Suprapubic skin (tissue), 4 donors: ENCODE data around the gene PSMC5. TPM values are rescaled to one million over a fixed set of nuclear protein-coding genes. Genes with fewer than 3 reads are reported as not detected.

Experiments
- DNase-seq, 2 donors: peaks; one replicate each; pipeline ENCODE4 v3.0.0-alpha.2; 2019; ENCODE audit warnings: low spot score in 2 of 2
- H3K27ac ChIP-seq: fragments of 200-600 bp; sonication (generic); one replicate; pipeline ENCODE4 v1.5.1; 2019
- H3K27me3 ChIP-seq: fragments of 200-600 bp; sonication (generic); one replicate; pipeline ENCODE4 v1.5.1; 2019
- H3K36me3 ChIP-seq: fragments of 200-600 bp; sonication (generic); one replicate; pipeline ENCODE4 v1.5.1; 2019
- H3K4me1 ChIP-seq: fragments of 200-600 bp; sonication (generic); one replicate; pipeline ENCODE4 v1.5.1; 2019
- H3K4me3 ChIP-seq: fragments of 200-600 bp; sonication (generic); one replicate; pipeline ENCODE4 v1.5.1; 2019; ENCODE audit warnings: mild to moderate bottlenecking
- H3K9me3 ChIP-seq: fragments of 200-600 bp; sonication (generic); one replicate; pipeline ENCODE4 v1.5.1; 2019
- CTCF ChIP-seq, 2 donors: fragments of 200-600 bp in 1 of 2; fragments of 450-650 bp in 1 of 2; sonication (generic) in 1 of 2; IDR thresholded peaks; one replicate each; pipeline ENCODE4 v1.5.1; 2016 to 2019; ENCODE audit warnings: antibody characterized with exemption in 2 of 2, mild to moderate bottlenecking in 1 of 2, moderate library complexity in 1 of 2
- EP300 ChIP-seq: sonication (generic); formaldehyde crosslinking; IDR thresholded peaks from one replicate; pipeline ENCODE4 v1.6.1; 2017; ENCODE audit warnings: antibody characterized with exemption
- POLR2A ChIP-seq, 2 donors: fragments of 450-650 bp; IDR thresholded peaks; one replicate each; pipeline ENCODE4 v1.6.1; 2017; ENCODE audit warnings: antibody characterized with exemption in 2 of 2, mild to moderate bottlenecking in 2 of 2, moderate library complexity in 2 of 2
- POLR2AphosphoS5 ChIP-seq, 3 donors: sonication (generic); formaldehyde crosslinking; IDR thresholded peaks; one replicate each; pipeline ENCODE4 v1.6.1; 2017; ENCODE audit warnings: antibody characterized with exemption in 3 of 3
- WGBS: methylation state at CpG from one replicate; pipeline ENCODE4 v1.1.5; 2018; 5-methylcytosine and 5-hydroxymethylcytosine counted together
- total RNA-seq, 4 donors: library from RNA; depleted of rRNA; stranded (reverse); fragments of >200 nt; gene quantifications; one replicate each; pipeline ENCODE4 v1.1.0, GENCODE V29; 2016

The PSMC5 gene
- total RNA-seq, 4 donors from 2014 or later = 105 to 144 (median 118) TPM

GRCh38 chr17:63820963-63821561 lies 6.2 kb upstream of the PSMC5 start:
- Histone ChIP-seq H3K9me3 (no peaks in the 10 kb centered on the region), H3K27ac (no peak overlapping the region), H3K36me3 (peaks cover 96% of the 10 kb centered on the region), H3K4me1 (peaks cover 10% of the 10 kb centered on the region), H3K27me3 (no peaks in the 10 kb centered on the region), H3K4me3 (no peak overlapping the region)
- TF ChIP-seq POLR2AphosphoS5 (IDR thresholded peaks at IDR 0.05) = no peak
- no peak for TF ChIP-seq CTCF (IDR thresholded peaks at IDR 0.05)
- TF ChIP-seq EP300 = no peak
- no peak for TF ChIP-seq POLR2A (IDR thresholded peaks at IDR 0.05)
- DNase-seq = no peak
- 84% methylated on average over 10 of the region's 10 CpGs for WGBS

GRCh38 chr17:63821804-63822203 lies 5.4 kb upstream of the PSMC5 start:
- TF ChIP-seq POLR2AphosphoS5 (IDR thresholded peaks at IDR 0.05) (no peak), EP300 (no peak)
- Histone ChIP-seq H3K36me3 (peaks cover 89% of the 10 kb centered on the region), H3K4me1 (peaks cover 15% of the 10 kb centered on the region), H3K9me3 (no peaks in the 10 kb centered on the region), H3K4me3 (no peak overlapping the region), H3K27me3 (no peaks in the 10 kb centered on the region), H3K27ac (no peak overlapping the region)
- no peak for DNase-seq
- WGBS = 83% methylated on average over 6 of the region's 6 CpGs

- no peak overlapping the region for H3K4me3 ChIP-seq
These were observed 4.7 kb upstream of the PSMC5 start for GRCh38 chr17:63822537-63822936.

GRCh38 chr17:63823659-63824331 lies 3.4 kb upstream of the PSMC5 start:
- Histone ChIP-seq H3K4me1 (peaks cover 24% of the 10 kb centered on the region), H3K27ac (no peak overlapping the region), H3K9me3 (no peaks in the 10 kb centered on the region), H3K36me3 (peaks cover 69% of the 10 kb centered on the region), H3K4me3 (no peak overlapping the region), H3K27me3 (no peaks in the 10 kb centered on the region)
- DNase-seq = no peak
- TF ChIP-seq POLR2A (IDR thresholded peaks at IDR 0.05) (no peak), EP300 (no peak), CTCF (IDR thresholded peaks at IDR 0.05) (no peak), POLR2AphosphoS5 (IDR thresholded peaks at IDR 0.05) (no peak)
- 87% methylated on average over 13 of the region's 13 CpGs for WGBS

More at GRCh38 chr17:63822537-63822936, 4.7 kb upstream of the PSMC5 start:
- H3K36me3 ChIP-seq = peaks cover 81% of the 10 kb centered on the region
- DNase-seq = no peak
- peaks cover 15% of the 10 kb centered on the region for H3K4me1 ChIP-seq
- TF ChIP-seq EP300 = no peak
- no peak for TF ChIP-seq POLR2AphosphoS5 (IDR thresholded peaks at IDR 0.05)
- no peak for TF ChIP-seq CTCF (IDR thresholded peaks at IDR 0.05)
- TF ChIP-seq POLR2A (IDR thresholded peaks at IDR 0.05) = no peak
- H3K27ac ChIP-seq = no peak overlapping the region
- H3K27me3 ChIP-seq = no peaks in the 10 kb centered on the region
- no peaks in the 10 kb centered on the region for H3K9me3 ChIP-seq

- no peak overlapping the region for H3K4me3 ChIP-seq
- no peak for DNase-seq
- H3K36me3 ChIP-seq = peaks cover 67% of the 10 kb centered on the region
- no peak overlapping the region for H3K27ac ChIP-seq
- no peaks in the 10 kb centered on the region for H3K9me3 ChIP-seq
- H3K27me3 ChIP-seq = no peaks in the 10 kb centered on the region
- whole genome bisulfite sequencing = 89% methylated on average over 9 of the region's 9 CpGs
- peaks cover 30% of the 10 kb centered on the region for H3K4me1 ChIP-seq
- TF ChIP-seq CTCF (IDR thresholded peaks at IDR 0.05) (no peak), POLR2AphosphoS5 (IDR thresholded peaks at IDR 0.05) (no peak), EP300 (no peak), POLR2A (IDR thresholded peaks at IDR 0.05) (no peak)
These were observed 2.9 kb upstream of the PSMC5 start for GRCh38 chr17:63824362-63824761.
